Measurements from ENCODE around the gene LAPTM5. TPM values are rescaled to one million over a fixed set of nuclear protein-coding genes. Genes with fewer than 3 reads are reported as not detected.

LAPTM5 gene
- total RNA-seq, result 100 to 1,000 TPM in 2 of 4 donors, 10 to 100 TPM in 2; 44.5 to 767 (median 109) TPM

DNA sequence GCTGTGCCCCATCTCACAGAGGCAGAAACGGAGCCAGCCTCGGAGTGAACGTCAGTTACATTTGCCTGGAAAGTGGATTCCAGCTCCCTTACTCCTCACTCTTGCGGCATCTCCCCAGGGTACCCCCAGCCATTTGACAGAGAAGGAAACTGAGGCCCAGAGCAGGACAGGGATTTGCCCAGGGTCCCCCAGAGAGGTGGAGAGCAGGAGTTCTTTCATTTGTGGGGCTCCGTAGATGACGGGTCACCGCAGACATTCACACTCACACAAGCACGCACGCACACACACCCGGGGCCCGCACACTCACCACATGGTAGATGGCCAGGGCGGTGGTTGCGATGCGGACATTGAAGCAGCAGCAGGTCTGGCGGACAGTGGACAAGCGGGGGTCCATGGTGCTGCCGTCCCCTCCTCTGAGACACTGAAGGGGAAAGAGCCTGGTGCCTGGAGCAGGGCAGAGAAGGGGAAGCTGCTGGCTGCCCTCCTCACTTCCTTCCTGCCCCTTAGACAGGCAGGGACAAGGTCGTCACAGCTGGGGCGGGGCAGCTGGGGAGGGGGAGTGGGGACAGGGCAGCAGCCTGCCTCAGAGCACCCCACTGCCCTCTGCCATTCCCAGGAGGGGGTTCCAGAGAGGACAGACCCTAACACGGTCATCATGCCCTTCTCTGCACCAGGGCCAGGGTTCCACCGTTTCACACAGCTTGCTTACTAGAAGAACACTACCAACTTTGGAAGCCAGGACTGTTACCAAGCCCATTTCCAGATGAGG, at the start of gene LAPTM5:
Gene LAPTM5 (minus strand): TSS at position 423 of the 769 bp plus-strand sequence. CDS start 29 bp downstream, at position 394.
- TF ChIP-seq CTCF (IDR thresholded peaks at IDR 0.05; ENCODE audit: low read depth), result no peak

DNA sequence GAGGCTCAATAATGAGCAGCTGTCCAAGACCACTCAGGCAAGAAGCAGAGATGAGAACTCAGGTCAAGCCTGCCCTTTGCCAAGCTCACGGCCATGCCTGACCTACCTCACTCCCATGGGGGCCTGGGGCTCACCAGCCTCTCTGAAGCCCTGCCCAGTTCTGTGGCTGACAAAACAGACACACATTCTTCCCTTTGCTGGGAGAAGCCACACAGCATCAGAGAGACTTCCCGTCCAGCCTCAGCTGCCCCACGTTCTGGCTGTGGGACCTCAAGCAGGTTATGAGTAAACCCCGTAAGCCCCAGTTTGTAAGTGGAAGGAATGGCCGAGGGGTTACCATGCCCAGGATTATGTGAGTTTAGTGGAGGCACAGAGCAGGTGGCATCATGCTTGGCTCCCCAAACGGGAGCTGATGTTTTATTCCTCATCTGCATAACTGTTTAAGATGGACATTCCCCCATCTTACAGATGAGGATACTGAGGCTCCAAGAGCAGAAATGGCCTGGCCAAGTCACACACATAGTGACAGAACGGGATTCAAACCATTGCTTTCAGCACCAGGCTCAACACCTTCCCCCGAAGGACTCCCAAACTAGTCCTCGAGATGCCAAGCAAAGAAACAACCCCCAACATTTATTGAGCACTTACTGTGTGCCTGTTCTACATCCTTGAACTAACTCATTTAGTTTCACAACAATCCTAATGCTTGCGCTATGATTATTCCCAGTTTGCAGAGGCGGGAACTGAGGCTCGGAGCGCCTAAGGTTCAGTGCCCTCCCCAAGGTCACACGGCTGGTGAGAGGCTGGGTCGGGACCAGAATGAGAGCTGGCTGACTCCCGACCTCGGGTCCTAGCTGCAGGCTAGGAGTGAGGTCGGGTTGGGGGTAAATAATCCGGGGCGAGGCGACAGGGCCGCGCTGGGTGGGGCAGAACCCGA, 49.1 kb upstream of the LAPTM5 start:
- no peak for TF ChIP-seq CTCF (IDR thresholded peaks at IDR 0.05; ENCODE audit: low read depth)

- no peak for TF ChIP-seq CTCF (IDR thresholded peaks at IDR 0.05; ENCODE audit: low read depth)
Measured at GRCh38 chr1:30805304-30806003, 47.9 kb upstream of the LAPTM5 start.

- no peak for TF ChIP-seq CTCF (IDR thresholded peaks at IDR 0.05; ENCODE audit: low read depth)
Measured at GRCh38 chr1:30804822-30805221, 47.2 kb upstream of the LAPTM5 start.

DNA sequence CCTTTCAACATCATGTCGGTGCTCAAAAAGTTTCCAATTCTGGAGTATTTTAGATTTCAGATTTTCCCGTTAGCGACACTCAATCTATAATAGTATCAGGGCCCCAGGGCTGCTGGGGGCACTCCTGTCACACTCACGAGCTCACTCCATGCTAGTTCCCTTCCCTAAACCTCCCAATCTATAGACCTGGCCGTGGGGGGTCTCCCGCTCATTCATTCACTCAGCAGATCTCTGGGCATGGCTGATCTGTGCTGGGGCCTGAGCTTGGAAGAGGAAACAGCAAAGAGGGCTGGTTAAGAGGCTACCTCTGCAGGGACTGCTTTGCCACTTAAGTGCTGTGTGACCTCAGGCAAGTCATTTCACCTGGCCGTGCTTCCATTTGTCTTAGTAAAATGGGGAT, 46.8 kb upstream of the LAPTM5 start:
- TF ChIP-seq CTCF (IDR thresholded peaks at IDR 0.05; ENCODE audit: low read depth), result no peak

DNA sequence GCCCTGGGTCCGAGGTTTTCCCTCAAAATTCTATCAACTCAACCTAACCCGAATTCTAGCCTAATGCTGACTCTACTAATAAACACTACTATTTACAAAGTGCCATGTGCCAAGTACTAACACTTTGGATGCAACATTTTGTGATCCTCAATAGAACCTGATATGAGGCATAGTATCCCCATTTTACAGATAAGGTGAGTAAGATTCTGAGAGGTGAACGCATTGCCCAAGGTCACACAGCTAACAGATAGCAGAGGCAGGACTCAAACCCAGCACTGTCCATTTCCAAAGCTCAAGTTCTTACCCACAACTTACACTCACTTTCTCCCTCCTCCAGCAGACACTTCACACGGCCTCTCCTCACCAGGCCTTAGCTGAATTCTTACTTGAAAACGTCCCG, 46.0 kb upstream of the LAPTM5 start:
- TF ChIP-seq CTCF (IDR thresholded peaks at IDR 0.05; ENCODE audit: low read depth), result no peak

Measured in subcutaneous adipose tissue (tissue), 4 donors.